ENCODE measurements around the gene TMEM131L. TPM values are rescaled to one million over a fixed set of nuclear protein-coding genes. Genes with fewer than 3 reads are reported as not detected.
"Not testable (repeated sequence)": the region's sequence is repeated elsewhere in the genome, so short reads cannot be mapped to it uniquely, and the experiment has no call there.

The TMEM131L gene, protein sequence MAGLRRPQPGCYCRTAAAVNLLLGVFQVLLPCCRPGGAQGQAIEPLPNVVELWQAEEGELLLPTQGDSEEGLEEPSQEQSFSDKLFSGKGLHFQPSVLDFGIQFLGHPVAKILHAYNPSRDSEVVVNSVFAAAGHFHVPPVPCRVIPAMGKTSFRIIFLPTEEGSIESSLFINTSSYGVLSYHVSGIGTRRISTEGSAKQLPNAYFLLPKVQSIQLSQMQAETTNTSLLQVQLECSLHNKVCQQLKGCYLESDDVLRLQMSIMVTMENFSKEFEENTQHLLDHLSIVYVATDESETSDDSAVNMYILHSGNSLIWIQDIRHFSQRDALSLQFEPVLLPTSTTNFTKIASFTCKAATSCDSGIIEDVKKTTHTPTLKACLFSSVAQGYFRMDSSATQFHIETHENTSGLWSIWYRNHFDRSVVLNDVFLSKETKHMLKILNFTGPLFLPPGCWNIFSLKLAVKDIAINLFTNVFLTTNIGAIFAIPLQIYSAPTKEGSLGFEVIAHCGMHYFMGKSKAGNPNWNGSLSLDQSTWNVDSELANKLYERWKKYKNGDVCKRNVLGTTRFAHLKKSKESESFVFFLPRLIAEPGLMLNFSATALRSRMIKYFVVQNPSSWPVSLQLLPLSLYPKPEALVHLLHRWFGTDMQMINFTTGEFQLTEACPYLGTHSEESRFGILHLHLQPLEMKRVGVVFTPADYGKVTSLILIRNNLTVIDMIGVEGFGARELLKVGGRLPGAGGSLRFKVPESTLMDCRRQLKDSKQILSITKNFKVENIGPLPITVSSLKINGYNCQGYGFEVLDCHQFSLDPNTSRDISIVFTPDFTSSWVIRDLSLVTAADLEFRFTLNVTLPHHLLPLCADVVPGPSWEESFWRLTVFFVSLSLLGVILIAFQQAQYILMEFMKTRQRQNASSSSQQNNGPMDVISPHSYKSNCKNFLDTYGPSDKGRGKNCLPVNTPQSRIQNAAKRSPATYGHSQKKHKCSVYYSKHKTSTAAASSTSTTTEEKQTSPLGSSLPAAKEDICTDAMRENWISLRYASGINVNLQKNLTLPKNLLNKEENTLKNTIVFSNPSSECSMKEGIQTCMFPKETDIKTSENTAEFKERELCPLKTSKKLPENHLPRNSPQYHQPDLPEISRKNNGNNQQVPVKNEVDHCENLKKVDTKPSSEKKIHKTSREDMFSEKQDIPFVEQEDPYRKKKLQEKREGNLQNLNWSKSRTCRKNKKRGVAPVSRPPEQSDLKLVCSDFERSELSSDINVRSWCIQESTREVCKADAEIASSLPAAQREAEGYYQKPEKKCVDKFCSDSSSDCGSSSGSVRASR (N-terminal part only)
- total RNA-seq (2014; rRNA removed; shearing (Covaris generic)) = 8.2 and 8.4 TPM in 2 replicates

DNA sequence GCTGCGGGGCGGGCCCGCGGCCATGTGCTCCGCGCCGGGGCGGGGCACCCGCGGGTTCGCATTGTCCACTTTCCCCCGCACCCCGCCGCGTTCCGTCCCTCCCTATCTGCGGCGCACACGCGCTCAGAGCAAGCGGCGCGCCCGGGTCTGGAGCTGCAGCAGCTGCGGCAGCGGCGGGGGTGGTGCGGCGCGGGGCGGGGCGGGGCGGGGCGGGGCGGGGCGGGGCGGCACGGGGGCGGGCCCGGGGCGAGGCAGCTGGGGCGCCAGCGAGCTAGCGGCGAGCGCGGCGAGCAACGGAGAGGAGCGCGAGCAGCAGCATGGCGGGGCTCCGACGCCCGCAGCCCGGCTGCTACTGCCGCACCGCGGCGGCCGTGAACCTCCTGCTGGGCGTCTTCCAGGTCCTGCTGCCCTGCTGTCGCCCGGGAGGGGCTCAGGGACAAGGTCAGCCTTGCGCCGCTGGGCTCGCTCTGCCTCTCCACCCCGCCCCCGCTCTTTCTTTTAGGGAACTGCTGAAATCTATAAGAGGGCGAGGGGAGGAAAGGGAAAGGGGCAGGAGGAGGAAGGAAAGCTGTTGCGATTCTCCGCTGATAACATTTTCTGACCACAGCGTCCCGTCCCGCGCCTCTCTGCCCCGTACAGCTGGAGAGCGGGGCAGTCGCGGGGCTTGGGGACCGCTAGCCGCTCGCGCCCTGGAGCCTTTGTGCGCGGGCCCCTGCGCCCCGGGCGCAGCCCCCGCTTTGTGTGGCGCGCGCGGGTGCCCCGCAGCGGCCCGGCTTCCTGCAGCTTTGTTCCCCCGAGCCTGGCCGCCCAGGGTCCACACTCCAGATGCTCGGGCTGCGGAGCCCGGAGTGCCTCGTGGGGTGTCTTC is at the start of gene TMEM131L:
Gene TMEM131L (plus strand): TSS at position 280 of the 868 bp plus-strand sequence. CDS start 38 bp downstream, at position 318.
- DNase-seq (ENCODE audit: low read depth) = peak; percentile 54

DNA sequence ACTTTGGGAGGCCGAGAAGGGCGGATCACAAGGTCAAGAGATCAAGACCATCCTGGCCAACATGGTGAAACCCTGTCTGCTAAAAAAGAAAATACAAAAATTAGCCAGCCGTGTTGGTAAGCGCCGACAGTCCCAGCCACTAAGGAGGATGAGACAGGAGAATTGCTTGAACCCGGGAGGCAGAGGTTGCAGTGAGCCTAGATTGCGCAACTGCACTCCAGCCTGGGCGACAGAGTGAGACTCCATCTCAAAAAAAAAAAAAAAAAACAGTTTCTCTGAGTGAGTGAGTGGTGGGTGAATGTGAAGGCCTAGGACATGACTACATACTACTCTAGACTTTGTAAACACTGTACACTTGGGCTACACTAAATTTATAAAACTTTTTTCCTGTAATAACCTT is 49.7 kb upstream of the TMEM131L start:
- not testable (repeated sequence) for DNase-seq (ENCODE audit: low read depth)

DNA sequence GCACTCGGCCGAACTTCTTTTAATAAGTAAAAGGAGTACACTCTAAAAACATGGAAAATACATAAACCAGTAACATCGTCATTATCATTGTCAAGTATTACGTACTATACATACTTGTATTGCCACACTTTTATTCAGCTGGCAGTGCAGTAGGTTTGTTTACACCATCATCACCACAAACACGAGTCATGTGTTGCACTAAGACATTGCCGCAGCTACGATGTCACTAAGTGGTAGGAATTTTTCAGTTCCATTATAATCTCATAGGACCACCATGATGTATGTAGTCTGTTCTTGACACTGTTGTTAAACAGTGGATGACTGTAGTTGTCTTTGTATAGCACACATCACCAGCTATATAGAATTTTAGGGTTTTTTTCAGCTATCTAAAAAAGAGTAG is 48.0 kb upstream of the TMEM131L start:
- peak; percentile 25 for DNase-seq (ENCODE audit: low read depth)

DNA sequence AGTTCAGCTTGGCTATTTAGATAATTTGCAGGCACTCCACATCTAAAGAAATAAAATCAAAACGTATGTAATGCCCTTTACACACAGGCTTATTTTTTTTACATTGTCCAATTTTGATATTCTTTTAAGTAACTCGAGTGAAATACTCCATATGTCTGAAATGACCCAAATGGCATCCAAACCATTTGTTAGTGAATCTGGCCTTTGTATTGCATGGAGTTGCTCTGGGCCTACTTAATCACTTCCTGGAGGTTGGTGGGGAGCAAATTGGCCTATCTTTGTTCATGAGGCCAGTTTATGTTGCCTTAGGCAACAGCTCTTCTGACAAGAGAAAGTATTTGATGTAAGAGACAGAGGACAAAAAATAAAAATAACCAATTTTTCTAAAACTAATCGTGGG is 47.6 kb upstream of the TMEM131L start:
- peak; percentile 42 for DNase-seq (ENCODE audit: low read depth)

DNA sequence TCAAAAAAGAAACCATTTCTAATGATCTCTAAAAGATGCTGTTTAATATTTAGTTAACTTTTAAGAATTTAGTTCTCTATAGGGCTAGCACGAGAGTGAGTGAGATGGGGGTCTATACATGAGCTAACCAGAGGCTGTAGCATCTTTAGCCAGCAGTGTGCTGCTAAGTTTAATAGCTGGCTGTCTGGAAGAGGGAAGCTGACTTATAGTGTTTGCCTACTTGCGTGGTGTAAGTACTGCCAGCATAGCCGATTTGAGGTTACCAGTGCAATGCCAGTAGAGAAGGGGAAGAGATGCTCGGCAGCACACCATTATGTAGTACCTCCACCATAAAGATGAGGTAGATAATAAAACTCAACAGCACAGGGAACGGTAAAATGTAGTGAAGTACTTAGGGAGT is 47.1 kb upstream of the TMEM131L start:
- DNase-seq (ENCODE audit: low read depth) = no peak

DNA sequence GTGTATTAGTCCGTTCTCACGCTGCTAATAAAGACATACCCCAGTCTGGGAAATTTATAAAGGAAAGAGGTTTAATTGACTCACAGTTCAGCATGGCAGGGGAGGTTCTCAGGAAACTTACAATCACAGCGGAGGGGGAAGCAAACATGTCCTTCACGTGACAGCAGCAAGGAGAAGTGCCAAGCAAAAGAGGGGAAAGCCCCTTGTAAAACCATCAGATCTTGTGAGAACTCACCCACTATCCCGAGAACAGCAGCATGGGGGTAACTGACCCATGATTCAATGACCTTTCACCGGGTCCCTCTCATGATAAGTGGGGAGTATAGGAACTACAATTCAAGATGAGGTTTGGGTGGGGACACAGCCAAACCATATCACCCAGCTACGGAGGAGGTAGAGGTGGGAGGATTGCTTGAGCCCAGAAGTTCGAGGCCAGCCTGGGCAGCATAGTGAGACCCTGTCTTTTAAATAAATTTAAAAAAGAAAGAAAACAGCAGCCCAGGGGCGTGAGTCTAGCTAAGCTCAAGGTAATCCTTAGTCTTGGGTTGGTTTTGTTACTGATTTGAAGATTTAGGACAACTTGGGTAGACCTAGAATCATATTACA is 46.4 kb upstream of the TMEM131L start:
- no peak for DNase-seq (ENCODE audit: low read depth)

DNA sequence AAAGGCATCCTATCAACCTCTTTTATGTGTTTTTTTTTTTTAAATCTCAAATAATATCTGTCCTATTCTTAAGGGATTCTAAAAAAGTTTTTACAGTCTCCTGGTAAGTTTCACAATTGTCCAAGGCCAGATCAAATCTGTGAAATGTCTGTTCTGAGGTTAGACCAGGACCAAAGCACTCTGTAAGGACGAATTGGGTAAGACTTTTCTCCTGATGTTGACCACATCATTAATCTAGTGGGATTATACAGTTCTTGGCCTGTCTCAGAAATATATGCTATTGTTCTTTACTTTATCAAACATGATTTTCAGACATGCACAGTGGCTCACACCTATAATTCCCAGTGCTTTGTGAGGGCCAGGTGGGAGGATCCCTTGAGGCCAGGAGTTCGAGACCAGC is 45.8 kb upstream of the TMEM131L start:
- DNase-seq (ENCODE audit: low read depth) = no peak

DNA sequence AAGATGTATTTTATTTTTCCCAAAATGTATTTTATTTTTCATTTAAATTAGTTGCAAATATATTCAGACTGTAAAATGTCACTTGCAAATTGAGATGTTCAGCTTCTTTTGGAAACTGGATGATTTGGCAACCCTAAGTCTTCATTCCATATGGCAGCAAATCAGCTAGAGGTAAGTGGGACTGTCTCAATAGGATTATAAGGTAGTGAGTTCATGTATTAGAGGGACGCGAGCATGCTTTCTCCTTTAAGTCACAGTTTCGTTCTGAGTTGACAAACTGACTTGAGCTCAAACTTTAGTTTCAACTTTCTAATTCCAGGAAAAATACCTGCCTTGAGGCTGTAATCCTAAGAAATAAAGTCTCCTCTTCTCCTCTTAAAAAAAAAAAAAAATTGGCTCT is 44.2 kb upstream of the TMEM131L start:
- no peak for DNase-seq (ENCODE audit: low read depth)

DNA sequence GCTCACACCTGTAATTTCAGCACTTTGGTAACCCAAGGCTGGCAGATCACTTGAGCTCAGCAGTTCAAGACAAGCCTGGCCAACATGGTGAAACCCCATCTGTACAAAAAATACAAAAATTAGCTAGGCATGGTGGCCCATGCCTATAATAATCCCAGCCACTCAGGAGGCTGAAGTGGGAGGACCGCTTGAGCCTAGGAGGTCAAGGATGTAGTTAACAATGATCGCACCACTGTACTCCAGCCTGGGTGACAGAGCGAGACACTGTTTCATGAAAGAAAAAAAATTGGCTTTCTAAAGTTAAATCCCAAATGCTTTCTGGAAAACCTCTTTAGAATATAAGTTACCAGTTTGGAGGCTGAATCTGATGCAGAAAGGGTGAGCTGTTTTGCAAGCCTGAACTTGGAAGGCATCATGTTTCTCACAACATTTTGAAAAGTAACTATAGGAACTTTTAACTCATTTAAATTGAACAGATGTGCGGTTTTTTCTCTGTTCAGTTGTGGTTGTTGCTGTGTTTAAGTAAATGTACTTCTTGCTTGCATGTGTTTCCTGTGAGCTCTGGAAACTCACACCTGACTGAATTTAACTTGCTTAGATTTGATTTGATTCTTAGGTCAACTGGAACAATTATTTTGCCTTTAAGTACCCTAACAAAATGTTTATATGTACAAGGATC is 39.8 kb upstream of the TMEM131L start:
- DNase-seq (ENCODE audit: low read depth) = no peak

DNA sequence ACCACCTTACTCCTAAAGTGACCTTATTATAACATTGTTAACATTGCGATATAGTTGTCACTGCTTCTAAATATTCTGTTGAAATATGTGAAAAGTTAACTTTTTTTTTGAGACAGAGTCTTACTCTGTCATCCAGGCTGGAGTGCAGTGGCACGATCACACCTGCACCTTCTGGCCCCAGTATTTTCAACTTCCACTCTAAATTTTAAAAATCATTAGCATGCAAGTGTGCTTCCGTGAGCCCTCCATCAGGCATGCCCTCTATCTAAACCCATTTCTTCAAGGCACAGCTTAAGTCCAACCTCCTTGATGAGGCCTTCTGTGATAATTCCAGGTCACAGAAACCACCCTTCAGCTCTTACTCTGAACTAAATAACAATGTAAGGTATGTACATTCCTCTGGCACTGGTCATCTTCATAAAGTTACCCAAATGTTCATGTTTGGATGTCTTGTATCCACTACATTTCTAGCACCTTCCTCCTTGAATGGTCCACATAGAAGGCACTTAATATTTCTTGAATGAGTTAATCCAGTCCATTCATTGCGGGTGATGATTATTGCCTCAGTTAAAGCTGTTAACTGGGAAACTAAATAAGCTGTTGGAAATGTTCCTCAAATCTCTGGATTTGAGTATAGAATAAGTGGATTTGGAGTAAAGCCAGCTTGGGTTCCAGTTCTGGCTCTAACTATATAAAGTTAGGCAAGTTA is 38.6 kb upstream of the TMEM131L start:
- DNase-seq (ENCODE audit: low read depth) = peak; percentile 65

DNA sequence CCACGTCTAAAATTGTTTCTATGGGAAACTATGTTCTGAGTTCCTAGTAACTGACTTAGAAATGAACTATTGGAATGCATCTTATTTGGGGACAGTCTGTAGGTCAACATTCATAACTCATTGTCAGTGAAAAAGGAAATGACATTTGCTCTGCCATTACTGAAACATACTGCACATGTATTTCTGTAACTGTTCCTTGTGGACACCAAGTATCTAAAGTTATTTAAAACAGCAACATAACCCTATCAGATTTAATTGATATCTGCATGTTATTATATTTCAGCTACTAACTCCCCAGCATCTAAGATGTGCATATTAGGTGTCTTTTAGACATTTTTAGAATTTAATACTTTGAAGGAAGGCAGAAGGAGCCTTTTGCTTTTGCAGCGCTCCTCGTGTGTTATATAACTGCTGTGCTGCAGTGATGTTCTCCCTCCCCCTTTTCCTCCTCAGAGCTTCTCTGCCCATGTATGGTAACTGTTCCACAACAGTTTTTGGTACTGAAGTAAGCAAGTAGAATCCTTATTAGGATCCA is 37.2 kb upstream of the TMEM131L start:
- DNase-seq (ENCODE audit: low read depth) = no peak

DNA sequence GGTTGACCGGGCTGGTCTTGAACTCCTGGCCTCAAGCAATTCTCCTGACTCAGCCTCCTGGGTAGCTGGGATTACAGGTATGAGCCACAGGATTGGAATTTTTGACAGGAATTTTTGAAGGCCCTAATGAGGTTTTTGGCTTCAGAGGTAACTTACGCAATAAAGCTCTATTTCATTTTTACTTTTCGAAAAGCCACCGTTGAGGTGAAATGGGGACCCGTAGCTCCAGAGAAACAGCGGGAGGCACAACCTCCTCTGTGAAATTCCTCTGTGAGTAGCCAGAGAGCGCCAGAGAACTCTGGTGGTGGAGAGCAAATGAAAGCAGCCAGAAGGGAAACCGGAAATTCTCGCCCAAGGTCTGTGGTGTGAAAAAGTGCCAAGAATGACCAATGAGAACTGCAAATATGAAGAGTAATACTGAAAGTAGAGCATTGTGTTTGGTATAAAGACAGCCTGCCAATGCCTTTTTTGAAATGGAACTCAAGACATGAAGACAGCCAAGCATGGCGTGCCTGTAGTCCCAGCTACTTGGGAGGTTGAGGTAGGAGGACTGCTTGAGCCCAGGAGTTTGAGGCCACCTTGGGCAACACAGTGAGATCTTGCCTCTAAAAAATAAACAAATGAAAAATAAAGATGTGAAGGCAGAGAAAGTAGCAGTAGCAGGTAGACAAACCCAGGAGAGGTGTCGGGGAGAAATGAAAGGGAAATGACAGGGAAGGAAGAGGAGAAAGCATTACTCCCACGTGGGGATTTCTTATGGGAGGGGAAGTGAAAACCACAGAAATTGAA is 33.0 kb upstream of the TMEM131L start:
- peak; percentile 95 for DNase-seq (ENCODE audit: low read depth)

DNA sequence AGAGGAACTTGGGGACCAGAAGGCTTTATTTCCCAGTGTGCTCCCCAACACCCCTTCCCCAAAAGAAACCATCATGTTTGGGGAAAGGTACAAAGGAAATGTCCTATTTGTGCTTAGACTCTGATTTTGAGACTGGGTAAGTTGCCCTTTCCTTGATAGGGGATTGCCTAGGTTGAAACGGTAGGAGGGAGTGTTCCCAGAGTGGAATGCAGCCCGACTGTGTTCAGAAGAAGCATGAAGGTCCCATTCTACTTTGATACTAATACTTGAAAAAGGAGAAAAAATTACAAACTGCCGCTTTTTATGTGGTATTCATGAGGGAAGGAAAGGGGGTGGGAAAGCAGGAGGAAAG is 32.4 kb upstream of the TMEM131L start:
- DNase-seq (ENCODE audit: low read depth) = no peak

DNA sequence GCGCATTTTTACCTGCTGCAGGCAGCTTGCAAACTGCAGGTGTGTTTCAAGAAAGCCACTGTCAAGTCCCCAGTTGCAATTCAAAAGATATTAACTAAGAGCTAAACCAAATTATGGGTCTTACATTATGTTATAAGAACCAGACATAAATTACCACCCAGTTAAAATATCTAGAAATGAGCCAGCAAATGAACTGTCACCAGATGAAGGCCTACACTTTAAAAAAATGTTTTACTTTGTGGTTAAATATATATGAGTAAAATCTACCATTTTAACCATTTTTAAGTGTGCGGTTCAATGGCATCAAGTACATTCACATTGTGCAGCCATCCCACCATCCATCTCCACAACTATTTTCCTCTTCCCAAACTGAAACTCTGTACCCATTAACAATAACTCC is 32.0 kb upstream of the TMEM131L start:
- DNase-seq (ENCODE audit: low read depth) = no peak

DNA sequence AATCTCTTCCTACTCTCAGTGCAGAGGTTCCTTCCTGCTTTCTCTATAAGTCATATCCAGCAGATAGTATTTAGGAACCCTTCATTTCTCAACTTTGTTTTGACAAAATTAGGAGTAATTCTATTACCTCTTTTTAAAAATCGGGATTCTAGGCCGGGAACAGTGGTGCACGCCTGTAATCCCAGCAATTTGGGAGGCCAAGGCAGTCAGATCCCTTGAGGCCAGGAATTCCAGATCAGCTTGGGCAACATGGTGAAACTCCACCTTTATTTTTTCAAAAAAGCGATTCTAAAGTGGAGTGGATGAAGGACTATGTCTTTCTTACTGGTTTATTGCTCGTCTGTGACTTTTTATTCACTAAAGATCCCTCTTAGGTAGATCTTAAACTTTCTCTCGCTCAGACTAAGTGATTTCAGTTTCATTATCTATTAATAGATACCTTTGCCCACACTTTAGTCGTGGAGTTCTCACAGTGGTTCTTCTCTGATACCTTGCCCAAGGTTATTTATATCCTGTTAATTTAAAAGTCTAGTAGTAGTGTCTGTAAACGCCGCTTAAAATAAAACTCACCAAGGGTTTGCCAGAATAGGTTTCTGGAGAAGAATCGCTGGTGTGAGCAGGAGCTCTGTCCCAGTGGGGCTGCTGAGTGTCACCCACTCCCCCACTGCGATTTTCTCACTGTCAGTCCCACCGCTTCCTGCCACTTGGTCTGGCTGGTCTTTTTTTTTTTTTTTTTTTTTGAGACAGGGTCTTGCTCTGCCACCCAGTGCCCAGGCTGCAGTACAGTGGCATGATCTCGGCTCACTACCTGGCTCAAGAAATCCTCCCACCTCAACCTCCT is 27.0 kb upstream of the TMEM131L start:
- no peak for DNase-seq (ENCODE audit: low read depth)

DNA sequence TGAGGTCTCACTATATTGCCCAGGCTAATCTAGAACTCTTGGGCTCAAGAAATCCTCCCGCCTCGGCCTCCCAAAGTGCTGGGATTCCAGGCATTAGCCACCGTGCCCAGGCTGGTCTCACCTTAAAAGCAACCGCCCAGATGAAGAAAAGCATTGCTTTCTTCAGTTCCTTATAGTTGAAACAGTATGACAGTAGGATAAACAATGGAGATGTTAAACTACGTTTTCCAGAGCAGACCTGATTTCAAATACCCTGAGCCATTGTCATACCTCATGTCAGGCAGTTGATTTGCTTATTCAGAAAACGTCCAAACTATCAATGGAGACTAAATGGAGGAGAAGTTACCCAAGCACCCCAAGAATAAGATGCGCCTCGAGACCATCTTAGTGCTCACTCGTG is 26.3 kb upstream of the TMEM131L start:
- no peak for DNase-seq (ENCODE audit: low read depth)

DNA sequence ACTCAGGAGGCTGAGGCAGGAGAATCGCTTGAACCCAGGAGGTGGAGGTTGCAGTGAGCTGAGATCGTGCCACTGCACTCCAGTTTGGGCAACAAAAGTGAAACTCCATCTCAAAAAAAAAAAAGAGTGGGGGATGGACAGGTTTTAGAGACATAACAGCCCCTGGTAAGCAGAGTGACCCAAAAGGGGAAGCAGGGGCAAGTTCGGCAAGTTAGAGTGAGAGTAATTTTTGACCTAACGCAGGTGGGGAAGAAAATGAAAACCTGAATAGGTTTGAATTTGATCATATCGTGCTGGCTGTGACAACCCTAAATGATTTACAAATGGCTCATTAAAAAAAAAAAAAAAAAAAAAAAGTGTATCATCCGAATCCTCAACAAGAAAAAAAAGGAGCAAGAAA is 25.7 kb upstream of the TMEM131L start:
- DNase-seq (ENCODE audit: low read depth) = no peak

Data from M059J (cell line).